ENCODE measurements around the gene NACC2. TPM values are rescaled to one million over a fixed set of nuclear protein-coding genes. Genes with fewer than 3 reads are reported as not detected.

The NACC2 gene
- total and polyA plus RNA-seq, 2 of the 8 experiments (the other 6 are each of a cell fraction or from before 2014, with no cell fraction given) = 8.3 to 14.0 TPM

GRCh38 chr9:136012651-136013050 lies 82.4 kb downstream of the NACC2 start:
- H3K27me3 ChIP-seq (replicated peaks in 1 of 4; ENCODE audit: control insufficient read depth in 3 of 4, extremely low read depth in 1 of 4, insufficient read depth in 3 of 4, low read length in 3 of 4) = no peaks in the 10 kb centered on the region
- H3K4ac ChIP-seq (replicated peaks; ENCODE audit: insufficient read length, low read depth, low read length) = no peak overlapping the region
- no peaks in the 10 kb centered on the region for H3K23me2 ChIP-seq (ENCODE audit: low read depth, low read length)
- no peak overlapping the region for H3K18ac ChIP-seq (ENCODE audit: extremely low read depth, low read length)
- H3K27ac ChIP-seq (ENCODE audit: low read depth, low read length) = no peak overlapping the region
- H4K8ac ChIP-seq (ENCODE audit: extremely low read depth, insufficient read depth, low read length) = no peak overlapping the region
- H3K79me1 ChIP-seq (ENCODE audit: low read depth, low read length) = peaks cover 3% of the 10 kb centered on the region; the same call in 1 of the 2 replicates
- no peak overlapping the region for H2BK120ac ChIP-seq (replicated peaks; ENCODE audit: low read depth, low read length)
- H3K56ac ChIP-seq (replicated peaks; ENCODE audit: insufficient read length, low read depth, low read length) = no peak overlapping the region
- no peaks in the 10 kb centered on the region; a peak in 1 of 4 replicates for H3K79me2 ChIP-seq (ENCODE audit: control insufficient read depth in 1 of 2, insufficient read depth in 2 of 2, low read length in 2 of 2)
- H3K4me3 ChIP-seq (ENCODE audit: extremely low read depth in 1 of 4, insufficient read depth in 2 of 4, low read depth in 3 of 4, low read length in 4 of 4) = no peak overlapping the region
- FAIRE-seq (no peak), DNase-seq (ENCODE audit: low read depth in 1 of 2, low spot score in 2 of 2) (no peak)
- H3K4me1 ChIP-seq (replicated peaks in 1 of 4; ENCODE audit: control insufficient read depth in 3 of 4, insufficient read depth in 4 of 4, low read length in 3 of 4) = peaks cover 0 to 50% (median 26%) of the 10 kb centered on the region in 4 experiments; a peak in 6 of 7 replicates
- H3K14ac ChIP-seq (ENCODE audit: insufficient read length) = no peak overlapping the region
- H3K9ac ChIP-seq (replicated peaks in 1 of 4; ENCODE audit: extremely low read depth in 1 of 4, low read depth in 3 of 4, low read length in 3 of 4) = no peak overlapping the region
- no peak overlapping the region for H2BK5ac ChIP-seq (ENCODE audit: low read depth, low read length)
- no peak overlapping the region for H2BK15ac ChIP-seq (ENCODE audit: low read length)
- 92% methylated on average over 18 of the region's 18 CpGs; no CpG with 5 or more reads in 1 of the 2 experiments for WGBS, 2 experiments (ENCODE audit: extremely low coverage in 1 of 2, insufficient coverage in 1 of 2, insufficient read length in 1 of 2, insufficient replicate concordance in 2 of 2, low coverage in 1 of 2, low lambda C conversion rate in 2 of 2, missing lambda C conversion rate in 1 of 2)
- no peaks in the 10 kb centered on the region for H3K9me3 ChIP-seq (ENCODE audit: insufficient read depth in 2 of 2, low read depth in 1 of 2, low read length in 1 of 2)
- POLR2A ChIA-PET (ENCODE audit: partially characterized antibody) = no interaction called here
- H3K23ac ChIP-seq (ENCODE audit: insufficient read length) = no peak overlapping the region
- no peak overlapping the region for H2BK12ac ChIP-seq (ENCODE audit: low read depth, low read length)
- no peak overlapping the region for H4K5ac ChIP-seq (ENCODE audit: insufficient read length, low read depth, low read length)
- CTCF ChIA-PET (ENCODE audit: partially characterized antibody) = interaction anchor here (0.5 to 1.6 kb wide), 5 partner anchors 22 to 425 kb away, joined by 3 to 4 read pairs (median 3); no protein-coding TSS in a partner anchor
- no peaks in the 10 kb centered on the region; a peak in 1 of 8 replicates for H3K36me3 ChIP-seq (ENCODE audit: control insufficient read depth in 2 of 4, insufficient read depth in 4 of 4, low read length in 3 of 4)
- H4K20me1 ChIP-seq (replicated peaks in 1 of 2; ENCODE audit: control insufficient read depth in 1 of 2, insufficient read depth in 2 of 2, low read length in 2 of 2) = peaks cover 0 to 6% of the 10 kb centered on the region in 2 experiments
- no peak overlapping the region for H3K4me2 ChIP-seq (ENCODE audit: insufficient read depth in 1 of 2, low read depth in 2 of 2, low read length in 2 of 2)
- no peak overlapping the region for H2AK5ac ChIP-seq (ENCODE audit: low read depth, low read length)
- no peak overlapping the region for H4K91ac ChIP-seq (replicated peaks; ENCODE audit: insufficient read length, low read length)
- no peak overlapping the region for H2BK20ac ChIP-seq (ENCODE audit: low read length)
- H2AFZ ChIP-seq (ENCODE audit: low read length) = no peak overlapping the region
- TF ChIP-seq POLR2AphosphoS5 (IDR thresholded peaks at IDR 0.05; ENCODE audit: low read depth, low read length) (no peak), NRF1 (IDR thresholded peaks at IDR 0.05; ENCODE audit: low read depth, low read length) (no peak), TAF7 (optimal IDR thresholded peaks at IDR 0.05; ENCODE audit: borderline replicate concordance, low read depth, low read length) (no peak), PHF8 (conservative IDR thresholded peaks at IDR 0.05; ENCODE audit: low read depth, low read length) (no peak), ATF2 (IDR thresholded peaks at IDR 0.05; ENCODE audit: low read length) (no peak), MAFK (IDR thresholded peaks at IDR 0.05; ENCODE audit: low read depth, low read length) (no peak), BCL11A (IDR thresholded peaks at IDR 0.05; ENCODE audit: low read depth in 2 of 2, low read length in 2 of 2) (no peak)
- TF ChIP-seq, protein P1, sequence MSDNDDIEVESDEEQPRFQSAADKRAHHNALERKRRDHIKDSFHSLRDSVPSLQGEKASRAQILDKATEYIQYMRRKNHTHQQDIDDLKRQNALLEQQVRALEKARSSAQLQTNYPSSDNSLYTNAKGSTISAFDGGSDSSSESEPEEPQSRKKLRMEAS (IDR thresholded peaks at IDR 0.05) = no peak
